Skeletal muscle satellite cell (primary cell): ENCODE measurements around the gene RNF44.

Source experiments
- H3K27me3 ChIP-seq: 2 replicates; pipeline ENCODE4 v1.7.0; 2013; ENCODE audit warnings: low read length; ENCODE audit not compliant: control insufficient read depth, insufficient read depth
- H3K36me3 ChIP-seq: 2 replicates; pipeline ENCODE4 v1.7.0; 2013; ENCODE audit warnings: mild to moderate bottlenecking, control low read depth, low read length; ENCODE audit not compliant: insufficient read depth
- H3K4me1 ChIP-seq: 2 replicates; pipeline ENCODE4 v1.7.0; 2013; ENCODE audit warnings: low read length; ENCODE audit not compliant: control insufficient read depth, insufficient read depth
- H3K4me2 ChIP-seq: 2 replicates; pipeline ENCODE4 v1.7.0; 2013; ENCODE audit warnings: mild to moderate bottlenecking, low read length
- H3K4me3 ChIP-seq: 2 replicates; pipeline ENCODE4 v1.7.0; 2013; ENCODE audit warnings: low read length
- H3K9ac ChIP-seq: 2 replicates; pipeline ENCODE4 v1.7.0; 2013; ENCODE audit warnings: mild to moderate bottlenecking, low read depth, low read length, moderate library complexity
- H3K9me3 ChIP-seq: replicated peaks from 2 replicates; pipeline ENCODE4 v1.7.0; 2013; ENCODE audit warnings: mild to moderate bottlenecking, control low read depth, low read length

The RNF44 gene

DNA sequence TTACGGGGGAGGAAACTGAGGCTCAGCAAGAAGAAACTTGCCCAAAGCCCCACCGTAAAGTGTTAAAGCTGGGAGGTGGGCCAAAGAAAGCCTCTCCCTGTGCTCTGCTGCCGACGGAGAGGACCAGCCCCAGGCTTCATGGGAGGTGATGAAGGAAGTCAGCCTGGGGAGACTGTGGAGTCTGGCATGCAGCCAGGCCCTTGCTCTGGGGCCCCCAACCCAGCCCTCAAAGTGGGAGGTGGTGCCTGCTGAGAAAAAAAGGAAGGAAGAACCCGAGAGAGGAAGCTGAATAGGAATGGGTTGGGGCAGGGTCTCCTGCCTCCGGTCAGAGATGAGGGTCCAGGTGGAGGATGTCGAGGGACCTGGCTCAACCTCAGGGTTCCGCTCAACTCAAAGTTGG is 3.8 kb downstream of the RNF44 start:
- Histone ChIP-seq H3K4me3 (no peak overlapping the region), H3K4me2 (no peak overlapping the region), H3K4me1 (peaks cover 38% of the 10 kb centered on the region), H3K27me3 (no peaks in the 10 kb centered on the region), H3K36me3 (peaks cover 26% of the 10 kb centered on the region), H3K9me3 (no peaks in the 10 kb centered on the region), H3K9ac (no peak overlapping the region)

DNA sequence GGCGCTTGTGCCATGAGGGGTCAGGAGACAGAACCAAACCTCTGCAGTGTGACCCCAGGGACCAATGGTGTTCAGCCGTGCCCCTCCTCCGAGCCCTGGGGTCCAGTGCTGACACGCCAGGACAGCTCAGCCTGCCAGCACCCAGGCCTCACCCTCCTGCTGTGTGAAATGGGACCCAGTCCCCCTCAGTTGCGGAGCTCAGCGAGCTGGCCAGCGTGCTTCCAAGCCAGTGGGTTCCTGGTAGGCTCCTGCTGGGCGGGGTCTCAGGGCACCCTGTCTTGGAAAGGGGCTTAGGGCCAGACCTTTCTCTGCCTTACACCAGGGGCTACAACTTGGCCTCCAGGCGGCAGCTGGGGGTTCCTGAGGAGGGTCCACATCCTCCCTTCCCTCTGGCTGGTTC is 4.4 kb downstream of the RNF44 start:
- Histone ChIP-seq H3K36me3 (peaks cover 30% of the 10 kb centered on the region), H3K9me3 (no peaks in the 10 kb centered on the region), H3K4me3 (no peak overlapping the region), H3K4me1 (peaks cover 35% of the 10 kb centered on the region), H3K9ac (no peak overlapping the region), H3K27me3 (no peaks in the 10 kb centered on the region), H3K4me2 (no peak overlapping the region)

DNA sequence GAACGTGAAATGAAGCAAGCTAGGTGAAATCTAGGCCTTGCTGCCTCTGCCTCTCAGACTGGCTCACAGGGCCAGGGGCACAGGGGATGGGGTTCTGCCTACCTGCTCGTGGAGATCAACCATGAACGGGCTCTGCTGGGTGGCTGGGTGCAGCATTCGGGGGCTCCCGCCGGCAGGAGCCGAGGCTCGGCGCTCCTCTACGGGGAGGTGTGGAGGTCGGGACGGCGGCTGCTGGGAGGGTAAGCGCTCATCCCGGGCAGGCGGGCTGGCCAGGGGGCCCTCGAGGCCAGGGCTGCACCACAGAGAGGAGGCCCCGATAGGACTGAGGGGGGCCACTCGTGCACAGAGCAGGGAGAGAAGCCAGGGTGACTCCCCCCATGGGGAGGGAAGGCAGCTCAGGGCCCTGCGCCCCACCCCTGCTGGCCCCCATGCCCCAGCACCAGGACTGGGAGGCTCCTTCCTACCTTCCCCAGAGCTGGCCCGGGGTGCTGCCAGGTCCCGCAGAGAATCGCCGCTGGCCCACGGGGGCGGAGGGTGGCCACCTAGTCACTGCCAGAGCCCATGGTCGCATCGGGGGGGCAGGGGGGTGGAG is 5.2 kb downstream of the RNF44 start:
- H3K27me3 ChIP-seq, result no peaks in the 10 kb centered on the region
- H3K9ac ChIP-seq, result no peak overlapping the region
- H3K4me2 ChIP-seq, result no peak overlapping the region
- H3K4me1 ChIP-seq, result peaks cover 35% of the 10 kb centered on the region
- H3K36me3 ChIP-seq, result peaks cover 33% of the 10 kb centered on the region
- H3K9me3 ChIP-seq, result no peaks in the 10 kb centered on the region
- H3K4me3 ChIP-seq, result no peak overlapping the region

DNA sequence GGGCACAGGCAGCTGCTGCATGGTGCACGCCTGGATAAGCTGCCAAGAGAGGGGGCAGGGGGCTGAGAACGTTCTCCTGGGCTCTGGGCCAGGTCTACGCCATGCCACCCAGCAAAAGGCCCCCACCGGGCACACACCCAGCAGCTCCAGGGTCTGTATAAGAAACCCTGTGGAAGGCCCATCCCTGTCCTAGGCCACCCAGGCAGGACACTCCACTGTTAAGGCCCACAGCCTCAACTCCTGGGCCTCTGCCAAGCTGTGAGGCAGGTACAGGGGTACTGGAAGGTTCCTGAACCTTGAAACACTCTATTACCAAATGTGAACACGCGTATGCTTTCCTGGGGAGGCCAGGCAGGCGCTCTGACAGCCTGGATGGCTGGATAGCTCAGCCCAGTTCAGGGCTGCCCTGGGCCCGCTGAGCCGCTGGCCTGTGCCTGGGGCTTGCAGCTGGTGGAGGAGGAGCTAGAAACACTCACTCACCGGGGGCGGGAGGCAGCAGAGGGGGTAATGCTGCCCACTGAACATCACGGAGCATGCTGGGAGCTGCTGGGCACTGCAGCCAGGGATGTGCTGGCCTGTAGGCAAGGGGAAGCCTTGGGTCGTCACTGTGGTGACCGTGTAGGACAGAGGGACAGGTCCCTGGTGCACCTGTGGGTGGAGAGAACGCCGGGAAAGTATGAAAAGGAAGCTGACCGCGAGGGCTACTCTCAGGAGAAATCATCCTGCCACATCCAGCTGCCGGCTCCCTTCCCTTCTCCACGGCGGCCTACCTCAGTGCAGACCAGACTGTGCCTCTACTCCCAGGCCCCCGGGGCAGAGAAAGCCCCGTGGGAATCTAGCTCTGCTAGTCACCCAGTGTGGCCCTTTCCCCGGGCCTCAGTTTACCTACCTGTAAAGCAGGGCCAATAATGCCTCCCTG is 6.0 kb downstream of the RNF44 start:
- no peaks in the 10 kb centered on the region for H3K9me3 ChIP-seq
- peaks cover 33% of the 10 kb centered on the region for H3K36me3 ChIP-seq
- H3K4me1 ChIP-seq, result peaks cover 35% of the 10 kb centered on the region
- H3K4me3 ChIP-seq, result no peak overlapping the region
- no peaks in the 10 kb centered on the region for H3K27me3 ChIP-seq
- peak overlapping the region; percentile 21 for H3K4me2 ChIP-seq
- peak overlapping the region; percentile 30 for H3K9ac ChIP-seq

DNA sequence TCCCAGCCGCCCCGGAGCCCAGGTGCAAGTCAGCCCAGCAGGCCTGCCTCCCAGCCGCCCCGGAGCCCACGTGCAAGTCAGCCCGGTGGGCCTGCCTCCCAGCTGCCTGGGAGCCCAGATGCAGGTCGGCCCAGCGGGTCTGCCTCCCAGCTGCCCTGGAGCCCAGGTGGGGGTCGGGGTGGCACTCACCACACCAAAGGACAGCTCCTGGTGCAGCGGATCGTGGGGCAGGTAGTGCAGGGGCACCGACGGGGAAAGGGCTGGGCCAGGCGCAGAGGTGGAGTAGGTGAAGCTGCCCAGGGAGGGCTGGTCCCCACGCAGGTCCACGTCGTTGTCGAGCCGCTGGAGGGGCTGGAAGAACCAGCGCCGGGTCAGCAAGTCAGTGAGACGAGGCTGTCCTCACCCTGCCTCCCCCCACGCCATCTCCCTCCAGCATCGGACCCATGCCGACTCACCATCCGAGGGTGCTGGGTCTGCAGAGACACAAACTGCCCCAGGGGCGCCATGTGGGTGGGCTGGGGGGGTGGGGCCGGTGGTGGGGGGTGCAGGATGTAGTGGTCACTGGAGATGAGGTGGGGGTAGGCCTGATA is 6.7 kb downstream of the RNF44 start:
- Histone ChIP-seq H3K4me2 (no peak overlapping the region), H3K36me3 (peaks cover 33% of the 10 kb centered on the region), H3K9ac (no peak overlapping the region)

DNA sequence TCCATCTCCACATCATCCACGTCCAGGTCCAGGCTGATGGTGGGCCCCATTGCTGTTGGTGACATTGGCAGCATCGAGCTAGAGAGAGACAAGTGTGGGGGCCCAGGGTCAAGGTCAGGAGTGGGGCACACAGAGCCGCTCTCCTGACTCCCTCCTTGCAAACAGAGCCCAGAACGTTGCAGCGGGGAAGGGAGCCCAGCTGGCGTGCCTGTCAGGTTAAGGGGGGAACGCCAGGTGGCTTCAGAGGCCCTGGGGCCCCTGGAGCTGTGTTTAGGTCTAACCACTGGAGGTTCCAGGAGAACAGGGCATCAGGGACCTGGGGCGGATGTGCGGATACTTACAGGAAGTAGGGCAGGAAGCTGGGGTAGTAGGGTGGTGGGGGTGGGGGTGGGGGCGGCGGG is 7.5 kb downstream of the RNF44 start:
- no peak overlapping the region for H3K4me2 ChIP-seq
- H3K4me1 ChIP-seq, result peaks cover 21% of the 10 kb centered on the region
- peaks cover 33% of the 10 kb centered on the region for H3K36me3 ChIP-seq
- no peaks in the 10 kb centered on the region for H3K9me3 ChIP-seq
- no peak overlapping the region for H3K9ac ChIP-seq
- H3K4me3 ChIP-seq, result no peak overlapping the region
- no peaks in the 10 kb centered on the region for H3K27me3 ChIP-seq

More for the DNA sequence above, 6.7 kb downstream of the RNF44 start:
- no peaks in the 10 kb centered on the region for H3K9me3 ChIP-seq
- H3K27me3 ChIP-seq, result no peaks in the 10 kb centered on the region
- H3K4me1 ChIP-seq, result peaks cover 28% of the 10 kb centered on the region
- H3K4me3 ChIP-seq, result no peak overlapping the region

DNA sequence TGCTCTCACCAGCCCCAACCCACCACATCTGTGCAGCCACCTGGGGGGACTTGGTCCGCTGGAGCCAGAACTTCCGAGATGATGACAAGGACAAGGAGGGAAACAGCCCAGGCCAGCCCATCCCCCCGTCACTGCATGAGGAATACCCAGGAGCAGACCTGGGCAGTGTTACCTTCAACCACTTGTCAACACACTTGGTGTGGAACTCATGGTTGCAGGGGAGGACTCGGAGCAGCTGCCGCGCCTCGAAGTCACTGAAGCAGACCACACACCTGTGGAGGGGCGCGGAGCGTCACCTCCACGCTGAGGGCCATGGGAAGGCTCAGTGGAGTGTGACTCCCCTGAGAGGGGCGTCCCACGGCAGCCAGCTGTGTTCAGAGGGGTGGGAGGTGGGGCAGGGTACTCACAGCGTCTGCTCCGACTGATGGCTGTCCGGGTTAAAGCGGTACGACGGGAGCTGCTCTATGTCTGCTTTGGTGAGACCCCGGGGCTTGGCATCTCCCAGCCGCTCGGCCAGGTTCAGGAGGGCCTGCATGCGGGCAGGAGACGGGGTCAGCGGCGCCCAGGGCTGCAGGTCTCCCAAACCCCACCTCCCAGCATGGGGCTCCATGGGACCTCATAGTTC is 8.0 kb downstream of the RNF44 start:
- H3K4me2 ChIP-seq, result no peak overlapping the region
- H3K36me3 ChIP-seq, result peaks cover 33% of the 10 kb centered on the region
- no peak overlapping the region for H3K4me3 ChIP-seq
- H3K27me3 ChIP-seq, result no peaks in the 10 kb centered on the region
- H3K9me3 ChIP-seq, result no peaks in the 10 kb centered on the region
- peaks cover 16% of the 10 kb centered on the region for H3K4me1 ChIP-seq
- H3K9ac ChIP-seq, result no peak overlapping the region

DNA sequence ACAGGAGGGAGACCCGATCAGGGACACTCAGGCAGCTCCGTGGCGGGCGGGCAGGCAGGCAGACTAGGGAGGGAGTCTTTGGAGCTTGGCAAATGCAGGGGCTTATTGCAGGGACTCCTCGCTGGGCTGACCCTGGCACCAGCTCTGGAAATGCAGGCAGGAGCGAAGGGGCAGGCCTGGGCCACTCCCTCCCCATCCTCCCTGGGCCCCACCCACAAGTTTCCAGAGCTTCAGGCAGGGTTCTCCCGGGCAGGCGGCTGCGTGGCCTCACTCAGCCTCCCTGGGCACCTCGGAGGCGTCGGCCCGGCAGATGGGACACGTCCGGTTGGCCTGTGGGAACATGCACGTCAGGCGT is 8.5 kb downstream of the RNF44 start:
- peaks cover 33% of the 10 kb centered on the region for H3K36me3 ChIP-seq
- H3K9ac ChIP-seq, result no peak overlapping the region
- no peaks in the 10 kb centered on the region for H3K9me3 ChIP-seq
- H3K4me2 ChIP-seq, result no peak overlapping the region
- H3K27me3 ChIP-seq, result no peaks in the 10 kb centered on the region
- H3K4me1 ChIP-seq, result peaks cover 11% of the 10 kb centered on the region
- no peak overlapping the region for H3K4me3 ChIP-seq

DNA sequence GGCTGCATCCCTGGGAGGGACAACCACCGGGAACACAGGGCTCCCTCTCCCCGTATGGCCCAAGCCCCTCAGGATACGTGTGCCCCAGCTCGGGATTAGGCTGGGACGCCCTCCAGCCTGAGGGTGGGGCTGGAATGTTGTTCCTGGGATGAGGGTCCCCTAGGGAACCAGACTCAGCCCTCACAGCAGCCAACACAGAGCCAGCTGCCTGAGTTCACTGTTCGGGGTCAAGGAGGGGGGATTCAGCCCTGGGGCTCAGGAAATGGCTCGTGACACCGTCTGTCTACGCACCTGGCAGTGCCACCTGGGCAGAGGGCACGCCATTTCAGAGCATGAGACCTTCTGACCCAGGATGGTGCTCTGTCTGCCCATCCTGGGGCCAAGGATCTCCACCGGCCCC is 8.9 kb downstream of the RNF44 start:
- H3K4me1 ChIP-seq, result peaks cover 10% of the 10 kb centered on the region
- no peak overlapping the region for H3K9ac ChIP-seq

DNA sequence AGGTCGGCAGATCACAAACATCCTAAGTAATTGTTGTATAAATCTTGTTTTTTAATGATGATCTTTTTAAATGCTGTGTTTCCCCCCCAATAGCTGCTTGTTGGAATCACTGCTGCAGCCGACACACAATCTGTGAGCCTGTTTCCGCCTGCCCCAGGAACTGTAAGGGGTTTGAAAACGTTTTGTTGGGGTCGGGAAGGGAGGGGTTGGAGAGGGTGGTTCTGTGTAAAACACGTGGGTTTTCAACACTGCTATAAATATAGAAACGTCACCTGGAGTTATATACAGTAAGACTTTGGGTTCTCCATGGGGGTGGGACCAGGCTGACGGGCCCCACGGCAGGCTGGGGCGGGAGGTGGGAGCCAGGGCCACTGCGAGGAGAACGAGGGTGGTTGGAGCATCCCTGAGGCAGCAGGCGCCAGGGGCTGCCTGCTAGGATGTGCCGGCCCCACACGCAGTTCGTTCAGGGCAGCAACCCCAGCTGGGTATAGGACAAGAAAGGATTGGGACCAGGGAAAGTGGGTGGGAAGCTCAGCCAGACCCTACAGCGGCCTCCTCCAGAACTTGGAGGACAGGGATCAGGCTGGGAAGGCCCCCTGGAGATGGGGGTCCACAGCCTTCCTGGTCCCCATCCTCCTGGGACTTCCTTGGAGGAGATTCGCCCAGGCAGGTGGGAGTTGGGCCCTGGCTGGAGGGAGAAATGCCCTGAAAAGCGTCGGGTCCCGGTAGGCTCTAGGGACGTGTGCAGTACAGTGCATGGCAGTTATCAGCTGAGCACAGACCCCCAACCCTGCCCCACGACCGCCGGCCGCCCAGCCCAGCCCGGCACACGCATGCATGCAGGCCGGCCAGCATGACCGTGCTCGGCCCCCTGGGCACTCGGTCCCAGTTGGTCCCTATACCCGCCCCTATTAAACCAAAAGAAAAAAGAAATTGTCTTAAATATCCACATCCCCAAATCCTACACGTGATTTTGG is 9.7 kb downstream of the RNF44 start:
- Histone ChIP-seq H3K36me3 (peaks cover 33% of the 10 kb centered on the region), H3K4me1 (peaks cover 10% of the 10 kb centered on the region)

More for the DNA sequence above, 8.9 kb downstream of the RNF44 start:
- Histone ChIP-seq H3K9me3 (no peaks in the 10 kb centered on the region), H3K36me3 (peaks cover 33% of the 10 kb centered on the region), H3K4me2 (no peak overlapping the region), H3K27me3 (no peaks in the 10 kb centered on the region), H3K4me3 (no peak overlapping the region)

More for the DNA sequence above, 9.7 kb downstream of the RNF44 start:
- Histone ChIP-seq H3K9me3 (no peaks in the 10 kb centered on the region), H3K27me3 (no peaks in the 10 kb centered on the region), H3K4me2 (no peak overlapping the region), H3K9ac (no peak overlapping the region), H3K4me3 (no peak overlapping the region)
